Measurements from ENCODE around the gene DNAJC5G. TPM values are rescaled to one million over a fixed set of nuclear protein-coding genes. Genes with fewer than 3 reads are reported as not detected.
A peak's percentile ranks its signal among the peaks of the same experiment; 100 is the strongest.

The DNAJC5G gene
- total and polyA plus RNA-seq, 9 of the 15 experiments (the other 6 are each of a cell fraction or from before 2014, with no cell fraction given), result not detected

GRCh38 chr2:27322766-27323595 lies 47.7 kb downstream of the DNAJC5G start, which contains the start of gene MPV17 (continued):
- TF ChIP-seq AFF1 (IDR thresholded peaks at IDR 0.05; ENCODE audit: low read depth in 1 of 2, partially characterized antibody in 2 of 2), result no peak
- TF ChIP-seq ZNF444 (CRISPR knock-in tag; IDR thresholded peaks at IDR 0.05), result no peak
- TF ChIP-seq KLF6 (CRISPR knock-in tag; IDR thresholded peaks at IDR 0.05; ENCODE audit: borderline replicate concordance), result no peak
- peak in 2 of 3 experiments; percentile 56 to 84 for TF ChIP-seq YY1 (IDR thresholded peaks at IDR 0.05; ENCODE audit: borderline replicate concordance in 1 of 3, control insufficient read depth in 1 of 3, extremely low read depth in 1 of 3, insufficient read depth in 3 of 3, insufficient read length in 1 of 3, insufficient replicate concordance in 2 of 3, low read depth in 1 of 3, low read length in 2 of 3)
- peak; percentile 92 for TF ChIP-seq RBFOX2 (IDR thresholded peaks at IDR 0.05; ENCODE audit: low read depth, low read length)
- 0 out of 2 replicates have a peak, but pooled peaks have one; percentile 28 for TF ChIP-seq EP300 (IDR thresholded peaks at IDR 0.05; ENCODE audit: low read length)
- peak; percentile 2 for TF ChIP-seq DACH1 (IDR thresholded peaks at IDR 0.05; ENCODE audit: partially characterized antibody)
- TF ChIP-seq ZNF785 (CRISPR knock-in tag; IDR thresholded peaks at IDR 0.05), result no peak
- TF ChIP-seq USF2 (CRISPR knock-in tag; IDR thresholded peaks at IDR 0.05), result peak; percentile 95
- TF ChIP-seq EWSR1 (IDR thresholded peaks at IDR 0.05; ENCODE audit: borderline replicate concordance, low read depth, partially characterized antibody), result no peak
- TF ChIP-seq NKRF (IDR thresholded peaks at IDR 0.05; ENCODE audit: borderline replicate concordance), result peak; percentile 83
- peak; percentile 21; the same call in 1 of the 2 replicates for TF ChIP-seq ZNF395 (CRISPR knock-in tag; IDR thresholded peaks at IDR 0.05)
- TF ChIP-seq ZBTB9 (CRISPR knock-in tag; IDR thresholded peaks at IDR 0.05), result peak; percentile 79
- TF ChIP-seq SMARCB1 (IDR thresholded peaks at IDR 0.05; ENCODE audit: insufficient read length, low read depth), result no peak
- TF ChIP-seq TRIM28 (IDR thresholded peaks at IDR 0.05), result no peak
- peak; percentile 78 for TF ChIP-seq L3MBTL2 (IDR thresholded peaks at IDR 0.05)

Data from K562 (cell line).